Measurements from ENCODE around the gene IL17C.

Gene IL17C

DNA sequence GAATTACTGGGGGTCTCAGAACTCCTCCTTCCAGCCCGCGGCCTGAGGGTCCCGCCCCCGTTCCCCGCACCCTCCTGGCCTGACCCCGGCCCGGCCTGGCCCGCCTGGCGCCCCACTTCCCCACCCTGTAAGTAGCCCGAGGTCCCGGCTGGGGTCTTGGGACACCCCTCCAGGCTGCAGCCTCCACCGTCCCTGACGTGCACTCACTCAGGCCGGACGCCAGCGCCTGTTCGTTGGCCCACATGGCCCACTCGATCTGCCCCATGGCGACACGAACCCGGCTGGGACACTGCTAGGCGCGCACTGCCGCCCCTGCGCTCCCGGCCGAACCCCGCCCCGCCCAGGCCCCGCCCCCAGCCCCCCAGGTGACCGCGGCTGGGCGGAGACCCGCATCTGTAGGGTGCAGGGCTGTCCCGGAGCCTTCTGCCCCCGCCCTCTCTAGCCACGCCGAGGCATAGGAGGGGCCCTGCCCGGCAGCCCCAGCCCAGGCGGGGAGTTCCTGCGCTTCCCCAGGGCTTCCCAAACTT lies 12.4 kb downstream of the IL17C start, which contains the start of gene CYBA:
Gene CYBA, minus strand, starts transcription at position 305 of the 527 bp plus-strand sequence. Its CDS starts 40 bp downstream, at position 265.
- Histone ChIP-seq H3K9me3 (ENCODE audit: control insufficient read depth, low read depth, low read length) (no peaks in the 10 kb centered on the region), H3K27me3 (ENCODE audit: control insufficient read depth, insufficient read depth, low read length) (no peaks in the 10 kb centered on the region), H3K4me1 (ENCODE audit: control insufficient read depth, low read depth, low read length) (peaks cover 4% of the 10 kb centered on the region), H3K4me3 (ENCODE audit: low read length) (peak within 1 kb of the TSS; percentile 90), H3K27ac (ENCODE audit: low read length) (no peak within 1 kb of the TSS), H3K9ac (ENCODE audit: low read length) (peak within 1 kb of the TSS; percentile 76), H3K36me3 (ENCODE audit: control insufficient read depth, low read depth, low read length) (peaks cover 7% of the 10 kb centered on the region)

GRCh38 chr16:88651276-88651988 lies 13.1 kb downstream of the IL17C start:
- Histone ChIP-seq H3K9ac (ENCODE audit: low read length) (peak overlapping the region; percentile 76), H3K27ac (ENCODE audit: low read length) (no peak overlapping the region), H3K36me3 (ENCODE audit: control insufficient read depth, low read depth, low read length) (peaks cover 10% of the 10 kb centered on the region)

DNA sequence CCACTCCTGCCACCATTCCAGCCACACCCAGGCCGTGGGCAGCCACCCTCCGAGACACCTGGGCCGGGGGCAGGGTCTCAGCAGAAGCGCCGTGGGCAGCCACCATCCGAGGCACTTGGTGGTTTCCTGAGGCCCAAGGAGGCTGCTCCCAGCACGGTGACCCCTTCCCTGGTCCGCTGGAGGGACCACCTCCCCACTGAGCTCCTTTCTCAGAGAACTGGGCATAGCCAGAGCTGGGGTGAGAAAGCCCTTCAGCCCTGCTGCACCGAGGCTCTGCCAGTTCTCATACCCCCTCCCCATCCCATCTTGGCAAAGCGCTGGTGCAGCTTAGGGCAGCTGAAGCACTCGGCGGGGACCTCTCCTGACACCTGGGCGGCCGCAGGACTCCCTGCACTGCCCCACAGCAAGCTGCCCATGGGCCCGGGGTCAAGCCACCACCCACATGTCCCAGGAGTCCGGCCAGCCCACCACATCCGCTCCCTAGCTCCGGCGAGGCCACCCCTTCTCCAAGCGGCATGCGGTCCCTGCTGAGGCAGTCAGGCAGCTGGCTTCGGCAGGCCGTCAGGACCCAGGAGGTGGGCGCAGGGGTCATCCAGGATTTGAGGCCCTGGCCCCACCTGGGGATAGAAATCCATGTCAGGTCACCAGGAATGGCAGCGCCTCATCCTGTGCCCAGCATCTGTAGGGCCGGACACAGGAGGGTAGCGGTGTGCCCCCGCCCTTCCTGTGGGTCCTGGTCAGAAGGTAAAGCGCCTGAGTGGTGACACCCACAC lies 13.8 kb downstream of the IL17C start:
- H3K27ac ChIP-seq (ENCODE audit: low read length) = no peak overlapping the region
- H3K36me3 ChIP-seq (ENCODE audit: control insufficient read depth, low read depth, low read length) = peaks cover 10% of the 10 kb centered on the region
- peaks cover 4% of the 10 kb centered on the region for H3K4me1 ChIP-seq (ENCODE audit: control insufficient read depth, low read depth, low read length)
- no peak overlapping the region for H3K9ac ChIP-seq (ENCODE audit: low read length)
- no peaks in the 10 kb centered on the region for H3K27me3 ChIP-seq (ENCODE audit: control insufficient read depth, insufficient read depth, low read length)
- no peaks in the 10 kb centered on the region for H3K9me3 ChIP-seq (ENCODE audit: control insufficient read depth, low read depth, low read length)
- no peak overlapping the region for H3K4me3 ChIP-seq (ENCODE audit: low read length)

More at GRCh38 chr16:88651276-88651988, 13.1 kb downstream of the IL17C start:
- Histone ChIP-seq H3K9me3 (ENCODE audit: control insufficient read depth, low read depth, low read length) (no peaks in the 10 kb centered on the region), H3K27me3 (ENCODE audit: control insufficient read depth, insufficient read depth, low read length) (no peaks in the 10 kb centered on the region), H3K4me1 (ENCODE audit: control insufficient read depth, low read depth, low read length) (peaks cover 4% of the 10 kb centered on the region), H3K4me3 (ENCODE audit: low read length) (peak overlapping the region; percentile 90)

DNA sequence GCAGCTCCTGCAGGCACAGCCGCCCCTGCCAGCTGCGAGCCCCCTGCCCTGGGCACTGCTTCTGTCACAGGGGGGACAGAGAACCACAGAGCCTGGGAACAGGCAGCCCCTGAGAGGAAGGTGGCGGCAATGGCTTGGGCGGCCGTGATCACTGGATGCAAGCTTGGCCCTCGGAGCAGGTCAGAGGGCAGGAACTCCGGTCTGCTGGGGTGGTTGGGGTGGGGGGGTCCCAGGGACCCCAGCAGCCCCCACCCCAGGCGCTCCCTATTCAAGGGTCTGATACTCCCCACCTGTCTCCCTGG lies 14.3 kb downstream of the IL17C start:
- Histone ChIP-seq H3K9ac (ENCODE audit: low read length) (no peak overlapping the region), H3K4me1 (ENCODE audit: control insufficient read depth, low read depth, low read length) (peaks cover 4% of the 10 kb centered on the region), H3K36me3 (ENCODE audit: control insufficient read depth, low read depth, low read length) (peaks cover 10% of the 10 kb centered on the region), H3K27me3 (ENCODE audit: control insufficient read depth, insufficient read depth, low read length) (no peaks in the 10 kb centered on the region), H3K4me3 (ENCODE audit: low read length) (no peak overlapping the region), H3K27ac (ENCODE audit: low read length) (no peak overlapping the region), H3K9me3 (ENCODE audit: control insufficient read depth, low read depth, low read length) (no peaks in the 10 kb centered on the region)

GRCh38 chr16:88653101-88653500 lies 14.7 kb downstream of the IL17C start:
- no peak overlapping the region for H3K27ac ChIP-seq (ENCODE audit: low read length)
- H3K27me3 ChIP-seq (ENCODE audit: control insufficient read depth, insufficient read depth, low read length) = no peaks in the 10 kb centered on the region
- H3K4me3 ChIP-seq (ENCODE audit: low read length) = no peak overlapping the region
- no peak overlapping the region for H3K9ac ChIP-seq (ENCODE audit: low read length)
- H3K36me3 ChIP-seq (ENCODE audit: control insufficient read depth, low read depth, low read length) = peaks cover 10% of the 10 kb centered on the region
- no peaks in the 10 kb centered on the region for H3K9me3 ChIP-seq (ENCODE audit: control insufficient read depth, low read depth, low read length)
- peaks cover 4% of the 10 kb centered on the region for H3K4me1 ChIP-seq (ENCODE audit: control insufficient read depth, low read depth, low read length)

DNA sequence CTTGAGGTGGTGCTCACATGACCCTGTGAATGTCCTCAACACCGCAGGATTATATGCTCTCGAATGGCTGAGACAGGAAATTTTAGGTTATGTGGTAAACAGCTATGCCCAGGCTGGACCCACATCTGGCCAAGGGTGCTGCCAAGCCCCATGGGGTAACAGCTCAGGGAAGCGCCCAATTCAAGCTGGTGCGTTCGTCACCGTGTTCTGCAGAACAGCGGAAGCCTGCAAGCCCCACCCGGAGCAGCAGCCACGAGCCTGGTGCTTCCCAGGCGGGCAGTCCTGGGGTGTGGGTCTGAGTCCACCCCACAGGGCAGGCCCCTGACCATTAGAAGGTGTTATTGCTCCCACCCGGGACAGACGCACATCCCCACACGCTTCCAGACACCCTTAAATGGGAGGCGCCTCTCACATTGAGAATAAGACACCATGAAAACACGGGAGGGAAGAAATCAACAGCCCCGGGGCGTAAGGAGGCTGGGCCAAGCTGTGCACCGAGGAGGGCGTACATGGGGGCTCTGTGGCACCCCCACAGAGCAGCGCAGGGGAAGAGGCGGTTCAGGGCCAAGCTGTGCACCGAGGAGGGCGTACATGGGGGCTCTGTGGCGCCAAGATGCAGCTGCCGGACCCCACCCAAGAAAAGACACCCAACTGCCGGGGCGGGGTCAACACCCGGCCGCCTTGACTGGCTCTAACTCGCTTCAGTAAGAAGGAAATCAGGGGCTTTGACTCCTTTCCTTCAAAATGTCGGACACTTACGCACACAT lies 15.4 kb downstream of the IL17C start:
- no peak overlapping the region for H3K9ac ChIP-seq (ENCODE audit: low read length)
- H3K27me3 ChIP-seq (ENCODE audit: control insufficient read depth, insufficient read depth, low read length) = no peaks in the 10 kb centered on the region
- no peak overlapping the region for H3K27ac ChIP-seq (ENCODE audit: low read length)
- peaks cover 4% of the 10 kb centered on the region for H3K4me1 ChIP-seq (ENCODE audit: control insufficient read depth, low read depth, low read length)
- H3K4me3 ChIP-seq (ENCODE audit: low read length) = no peak overlapping the region
- peaks cover 10% of the 10 kb centered on the region for H3K36me3 ChIP-seq (ENCODE audit: control insufficient read depth, low read depth, low read length)
- no peaks in the 10 kb centered on the region for H3K9me3 ChIP-seq (ENCODE audit: control insufficient read depth, low read depth, low read length)

DNA sequence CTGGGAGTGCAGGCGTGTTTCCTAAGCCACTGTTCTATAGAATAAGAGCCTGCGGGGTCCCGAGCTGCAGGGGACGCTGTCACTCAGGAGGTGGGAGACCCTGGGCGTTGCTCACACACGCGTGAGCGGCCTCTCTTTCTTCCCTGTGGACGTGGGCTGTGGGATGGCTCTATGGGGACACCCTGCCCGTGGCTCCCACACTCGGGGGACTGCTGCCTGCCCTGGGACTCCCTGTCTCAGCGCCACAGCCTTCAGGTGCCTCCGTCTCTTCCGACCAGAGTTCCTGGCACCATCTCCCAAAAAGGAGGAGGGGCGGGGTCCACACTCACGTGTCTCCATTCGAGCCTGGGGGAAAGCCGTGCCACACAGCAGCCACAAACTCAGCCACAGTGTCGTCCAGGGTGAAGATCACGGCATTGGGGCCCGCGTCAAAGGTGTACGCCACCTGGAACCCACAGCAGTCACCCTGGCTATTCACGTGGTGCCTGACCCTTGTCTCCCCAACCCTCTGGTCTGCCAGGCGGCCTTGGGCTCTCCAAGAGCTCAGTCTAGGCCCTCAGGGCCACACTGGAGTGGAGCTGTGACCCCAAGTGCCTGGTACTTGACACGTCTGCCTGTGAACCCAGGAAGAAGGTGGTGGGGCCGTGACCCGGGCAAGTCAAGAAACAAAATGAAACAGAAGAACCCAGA lies 16.1 kb downstream of the IL17C start:
- Histone ChIP-seq H3K27me3 (ENCODE audit: control insufficient read depth, insufficient read depth, low read length) (no peaks in the 10 kb centered on the region), H3K36me3 (ENCODE audit: control insufficient read depth, low read depth, low read length) (peaks cover 10% of the 10 kb centered on the region), H3K9ac (ENCODE audit: low read length) (no peak overlapping the region), H3K27ac (ENCODE audit: low read length) (no peak overlapping the region), H3K4me3 (ENCODE audit: low read length) (no peak overlapping the region), H3K4me1 (ENCODE audit: control insufficient read depth, low read depth, low read length) (peaks cover 4% of the 10 kb centered on the region), H3K9me3 (ENCODE audit: control insufficient read depth, low read depth, low read length) (no peaks in the 10 kb centered on the region)

DNA sequence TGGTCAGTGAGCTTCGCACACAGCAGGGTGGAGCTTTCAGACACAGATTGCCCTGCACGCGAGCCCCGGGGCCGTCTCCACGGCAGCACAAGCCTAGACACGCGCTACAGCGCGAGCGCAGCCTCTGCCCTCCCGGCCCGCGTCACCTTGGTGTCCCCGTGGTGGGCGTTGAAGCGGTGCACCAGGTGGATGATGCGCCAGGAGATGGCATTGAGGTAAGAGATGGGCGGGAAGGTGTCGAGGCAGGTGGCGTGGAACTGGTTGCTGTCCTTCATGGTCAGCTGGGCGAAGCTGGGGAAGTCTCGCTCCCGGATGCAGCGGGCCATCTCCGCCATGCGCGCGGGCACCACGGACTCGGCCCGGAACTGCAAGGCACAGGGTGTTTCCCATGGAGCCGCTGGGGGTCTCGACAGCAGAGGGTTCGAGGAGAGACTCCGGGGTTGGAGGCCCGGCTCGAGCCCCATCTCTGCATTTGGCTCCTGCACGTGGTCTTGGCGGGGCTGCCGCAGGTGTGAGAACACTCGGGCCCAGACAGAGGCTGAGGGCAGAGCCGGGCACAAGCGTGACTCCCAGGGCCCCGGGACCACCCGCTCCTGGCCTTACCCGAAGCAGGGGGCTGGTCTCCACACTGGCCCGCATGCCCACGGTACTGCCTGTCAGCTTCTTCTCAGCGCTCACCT lies 16.8 kb downstream of the IL17C start:
- Histone ChIP-seq H3K4me1 (ENCODE audit: control insufficient read depth, low read depth, low read length) (peaks cover 4% of the 10 kb centered on the region), H3K27ac (ENCODE audit: low read length) (no peak overlapping the region), H3K9ac (ENCODE audit: low read length) (no peak overlapping the region), H3K4me3 (ENCODE audit: low read length) (no peak overlapping the region), H3K36me3 (ENCODE audit: control insufficient read depth, low read depth, low read length) (peaks cover 10% of the 10 kb centered on the region), H3K9me3 (ENCODE audit: control insufficient read depth, low read depth, low read length) (no peaks in the 10 kb centered on the region), H3K27me3 (ENCODE audit: control insufficient read depth, insufficient read depth, low read length) (no peaks in the 10 kb centered on the region)

DNA sequence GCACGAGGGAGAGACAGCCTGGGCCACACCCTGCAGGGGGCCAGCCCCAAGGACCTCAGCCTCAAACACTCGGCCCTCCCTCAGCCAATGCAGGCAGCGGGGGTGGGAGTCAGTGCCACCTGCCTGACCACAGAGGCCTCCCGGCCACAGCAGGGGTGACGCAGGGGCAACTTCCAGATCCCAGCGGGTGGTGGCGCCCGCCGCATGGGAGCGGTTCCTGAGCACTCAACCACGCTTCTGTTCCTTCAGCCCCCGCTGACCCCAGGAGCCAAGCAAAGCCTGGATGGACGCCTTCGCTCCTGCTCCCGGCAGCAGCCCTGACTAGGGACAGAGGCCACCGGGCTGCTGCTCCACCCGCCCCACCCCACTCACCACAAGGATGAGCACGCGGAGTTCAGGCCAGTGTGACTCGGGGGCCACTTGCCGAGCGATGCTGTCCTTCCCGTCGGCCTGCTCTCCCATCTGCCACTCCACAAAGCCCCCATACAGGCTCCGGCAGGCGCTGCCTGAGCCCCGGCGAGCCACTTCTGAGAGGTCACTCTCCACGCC lies 17.4 kb downstream of the IL17C start:
- Histone ChIP-seq H3K9me3 (ENCODE audit: control insufficient read depth, low read depth, low read length) (no peaks in the 10 kb centered on the region), H3K4me1 (ENCODE audit: control insufficient read depth, low read depth, low read length) (peaks cover 4% of the 10 kb centered on the region), H3K27ac (ENCODE audit: low read length) (no peak overlapping the region), H3K27me3 (ENCODE audit: control insufficient read depth, insufficient read depth, low read length) (no peaks in the 10 kb centered on the region), H3K9ac (ENCODE audit: low read length) (no peak overlapping the region), H3K36me3 (ENCODE audit: control insufficient read depth, low read depth, low read length) (peaks cover 10% of the 10 kb centered on the region), H3K4me3 (ENCODE audit: low read length) (no peak overlapping the region)

DNA sequence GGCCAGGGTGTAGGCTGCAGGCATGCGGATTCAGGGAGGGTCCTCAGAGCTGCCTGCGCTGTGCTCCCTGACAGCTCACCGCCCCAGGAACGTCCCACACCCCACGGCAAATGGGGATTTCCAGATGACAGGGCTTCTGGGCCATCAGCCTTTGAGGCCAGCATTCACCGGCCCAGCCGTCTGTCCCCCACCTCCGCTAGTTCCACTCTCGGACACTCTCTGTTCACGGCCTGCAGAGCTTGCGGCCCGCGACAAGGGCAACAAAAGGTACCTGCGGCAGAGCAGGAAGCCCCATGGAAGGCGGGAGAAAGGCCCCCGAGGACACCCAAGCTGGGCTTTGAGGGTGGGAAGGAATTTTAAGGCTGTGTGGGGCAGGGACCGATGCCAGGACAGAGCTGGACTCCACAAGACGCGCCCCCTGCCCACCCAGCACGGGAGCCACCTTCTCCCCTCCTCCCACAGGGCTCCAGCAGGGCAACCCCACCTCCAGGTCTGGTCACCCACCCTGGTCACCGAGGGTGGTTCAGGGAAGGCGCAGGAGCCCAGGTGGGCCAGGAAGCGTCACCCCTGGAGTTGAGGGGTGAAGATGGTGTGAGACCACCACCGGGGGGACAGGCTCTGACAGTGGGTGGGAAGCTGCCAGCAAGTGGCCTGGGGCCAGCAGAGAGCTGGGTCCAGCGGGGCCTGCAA lies 18.1 kb downstream of the IL17C start:
- Histone ChIP-seq H3K4me1 (ENCODE audit: control insufficient read depth, low read depth, low read length) (peaks cover under 1% of the 10 kb centered on the region), H3K9ac (ENCODE audit: low read length) (no peak overlapping the region), H3K4me3 (ENCODE audit: low read length) (no peak overlapping the region), H3K27ac (ENCODE audit: low read length) (no peak overlapping the region), H3K27me3 (ENCODE audit: control insufficient read depth, insufficient read depth, low read length) (no peaks in the 10 kb centered on the region), H3K36me3 (ENCODE audit: control insufficient read depth, low read depth, low read length) (peaks cover 10% of the 10 kb centered on the region), H3K9me3 (ENCODE audit: control insufficient read depth, low read depth, low read length) (no peaks in the 10 kb centered on the region)

Data from iPS-18a (cell line).